T-helper 2 cell treated with Interferon-gamma antibody and Interleukin-4, amounts not matched to agents 100 ng/mL and 5 ng/mL, for 36 hours (primary cell): ENCODE data around the gene LDLRAD4. TPM values are rescaled to one million over a fixed set of nuclear protein-coding genes. Genes with fewer than 3 reads are reported as not detected.

ENCODE experiments used
- intact Hi-C: fragments of 100-400 bp; cut with micrococcal nuclease; formaldehyde crosslinking; loops from one replicate; pipeline ENCODE4 v1.15.1; 2023
- total RNA-seq: library from RNA; stranded (reverse); gene quantifications from 2 replicates; pipeline ENCODE4 v1.2.3, GENCODE V29; 2022

The LDLRAD4 gene
- total RNA-seq, 1 donor from 2014 or later, result 28.5 TPM

- intact Hi-C loops, result loop anchor here (1.0 to 5.0 kb wide), 3 partner anchors 8 to 150 kb away; partner anchors contain the start of genes FAM210A and RNMT
These were observed 358.6 kb downstream of the LDLRAD4 start for GRCh38 chr18:13577091-13577697.

- intact Hi-C loops, result loop anchor here (1.0 to 5.0 kb wide), 3 partner anchors 8 to 150 kb away; partner anchors contain the start of genes FAM210A and RNMT
These were observed 359.2 kb downstream of the LDLRAD4 start for GRCh38 chr18:13577781-13578180.

GRCh38 chr18:13578400-13578799, 359.8 kb downstream of the LDLRAD4 start:
- intact Hi-C loops, result loop anchor here (5.0 kb wide), 1 partner anchor 149 kb away; the partner anchor contains the start of genes FAM210A and RNMT

GRCh38 chr18:13579874-13580273, 361.3 kb downstream of the LDLRAD4 start:
- intact Hi-C loops, result loop anchor here (5.0 kb wide), 1 partner anchor 147 kb away; the partner anchor contains the start of genes FAM210A and RNMT

GRCh38 chr18:13580351-13580750, 361.8 kb downstream of the LDLRAD4 start:
- intact Hi-C loops, result no loop called here

GRCh38 chr18:13580991-13581390, 362.4 kb downstream of the LDLRAD4 start:
- intact Hi-C loops, result no loop called here

- intact Hi-C loops, result no loop called here
These were observed 363.1 kb downstream of the LDLRAD4 start for GRCh38 chr18:13581496-13582177.

- intact Hi-C loops, result no loop called here
These were observed 363.7 kb downstream of the LDLRAD4 start for GRCh38 chr18:13582178-13582670.

GRCh38 chr18:13583576-13584550, 365.3 kb downstream of the LDLRAD4 start:
- intact Hi-C loops, result no loop called here

- intact Hi-C loops, result no loop called here
These were observed 366.3 kb downstream of the LDLRAD4 start for GRCh38 chr18:13584825-13585224.

- intact Hi-C loops, result no loop called here
These were observed 367.0 kb downstream of the LDLRAD4 start for GRCh38 chr18:13585379-13586153.

- intact Hi-C loops, result no loop called here
These were observed 368.4 kb downstream of the LDLRAD4 start for GRCh38 chr18:13587001-13587400.

GRCh38 chr18:13587477-13587876, 368.9 kb downstream of the LDLRAD4 start:
- intact Hi-C loops, result no loop called here

GRCh38 chr18:13587937-13588336, 369.4 kb downstream of the LDLRAD4 start:
- intact Hi-C loops, result no loop called here

GRCh38 chr18:13589316-13589715, 370.8 kb downstream of the LDLRAD4 start:
- intact Hi-C loops, result no loop called here

GRCh38 chr18:13589943-13590342, 371.4 kb downstream of the LDLRAD4 start:
- intact Hi-C loops, result no loop called here

GRCh38 chr18:13592246-13592645, 373.7 kb downstream of the LDLRAD4 start:
- intact Hi-C loops, result no loop called here

GRCh38 chr18:13594551-13594950, 376.0 kb downstream of the LDLRAD4 start:
- intact Hi-C loops, result no loop called here

- intact Hi-C loops, result no loop called here
These were observed 378.5 kb downstream of the LDLRAD4 start for GRCh38 chr18:13597068-13597467.

- intact Hi-C loops, result no loop called here
These were observed 380.0 kb downstream of the LDLRAD4 start for GRCh38 chr18:13598591-13598990.

GRCh38 chr18:13599031-13599430, 380.5 kb downstream of the LDLRAD4 start:
- intact Hi-C loops, result no loop called here
